ENCODE data around the gene RPS24. TPM values are rescaled to one million over a fixed set of nuclear protein-coding genes. Genes with fewer than 3 reads are reported as not detected.

The RPS24 gene
- total and polyA plus RNA-seq, 2 of the 8 experiments (the other 6 are each of a cell fraction or from before 2014, with no cell fraction given) = 2,128 to 3,943 TPM

DNA sequence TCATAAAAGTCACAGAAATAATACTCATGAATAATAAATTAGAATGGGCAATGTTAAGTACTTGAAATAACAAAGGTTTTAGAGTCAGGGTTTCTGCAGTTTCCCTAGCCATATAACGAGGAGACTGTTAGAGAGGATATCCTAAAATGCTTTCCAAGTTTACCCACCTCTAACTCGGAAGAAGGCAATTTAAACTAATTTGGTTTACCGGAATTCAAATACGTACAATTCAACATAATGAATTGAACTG, 351 bp upstream of the RPS24 start (continued):
- peak; percentile 72 for TF ChIP-seq CHD7 (IDR thresholded peaks at IDR 0.05; ENCODE audit: insufficient replicate concordance, low read length)
- TF ChIP-seq CBX5 (IDR thresholded peaks at IDR 0.05; ENCODE audit: low read depth, low read length) = no peak
